SK-N-SH (cell line): ENCODE measurements around the gene DBP. TPM values are rescaled to one million over a fixed set of nuclear protein-coding genes. Genes with fewer than 3 reads are reported as not detected.

Experiments
- CTCF ChIA-PET: fragments of 300-600, 350-600 bp; formaldehyde crosslinking; extraction: SDS; loops from one replicate; lab custom pipeline; 2021; lab: Yijun Ruan, JAX
- POLR2A ChIA-PET: fragments of 350-600 bp; sonication (Branson Sonifier 250); formaldehyde crosslinking; extraction: SDS; loops from one replicate; lab custom pipeline; 2020; ENCODE audit warnings: antibody characterized with exemption, inconsistent platforms; lab: Yijun Ruan, JAX
- DNase-seq: peaks from one replicate; pipeline ENCODE4 v3.0.0; 2012
- H2AFZ ChIP-seq: fragments of 200-600 bp; sonication (generic); 2 replicates; pipeline ENCODE4 v1.8.1; 2016; ENCODE audit warnings: antibody characterized with exemption, mild to moderate bottlenecking, low read depth
- H3F3A ChIP-seq: fragments of 200-600 bp; sonication (generic); replicated peaks from 2 replicates; pipeline ENCODE3; 2016; ENCODE audit warnings: antibody characterized with exemption, mild to moderate bottlenecking; ENCODE audit not compliant: insufficient read depth
- H3K27ac ChIP-seq, 2 experiments: fragments of 200-500 bp in 1 of 2; fragments of 200-600 bp in 1 of 2; sonication (Bioruptor generic) in 1 of 2; sonication (generic), shearing (Covaris generic) in 1 of 2; 2 replicates each; pipeline versions ENCODE4 v1.5.1 to v1.6.1; 2014 to 2016; ENCODE audit warnings: low read depth in 2 of 2, inconsistent platforms in 1 of 2, low read length in 1 of 2, mild to moderate bottlenecking in 1 of 2, mixed read lengths in 1 of 2
- H3K27me3 ChIP-seq: fragments of 200-600 bp; sonication (generic), shearing (Covaris generic); 2 replicates; pipeline ENCODE4 v1.6.1; 2016; ENCODE audit warnings: mixed run types; ENCODE audit not compliant: insufficient read depth
- H3K36me3 ChIP-seq, 2 experiments: fragments of 200-500 bp in 1 of 2; fragments of 200-600 bp in 1 of 2; sonication (Bioruptor generic) in 1 of 2; sonication (generic) in 1 of 2; replicated peaks in 1 of 2; 2 replicates each; pipeline versions ENCODE3 to v1.5.1; 2014 to 2016; ENCODE audit warnings: low read length in 1 of 2, mild to moderate bottlenecking in 1 of 2; ENCODE audit not compliant: insufficient read depth in 2 of 2, control insufficient read depth in 1 of 2
- H3K4me1 ChIP-seq, 2 experiments: fragments of 200-500 bp in 1 of 2; fragments of 200-600 bp in 1 of 2; sonication (Bioruptor generic) in 1 of 2; sonication (generic), shearing (Covaris generic) in 1 of 2; 2 replicates each; pipeline versions ENCODE4 v1.5.1 to v1.6.1; 2014 to 2016; ENCODE audit warnings: low read depth in 1 of 2, low read length in 1 of 2, mixed run types in 1 of 2; ENCODE audit not compliant: insufficient read depth in 2 of 2, control insufficient read depth in 1 of 2
- H3K4me2 ChIP-seq: fragments of 200-600 bp; sonication (generic), shearing (Covaris generic); 2 replicates; pipeline ENCODE4 v1.6.1; 2017; ENCODE audit warnings: mixed run types
- H3K4me3 ChIP-seq, 2 experiments: fragments of 200-500 bp in 1 of 2; fragments of 200-600 bp in 1 of 2; sonication (Bioruptor generic) in 1 of 2; sonication (generic), shearing (Covaris generic) in 1 of 2; 2 replicates each; pipeline versions ENCODE4 v1.5.1 to v1.8.1; 2014 to 2016; ENCODE audit warnings: low read depth in 2 of 2, inconsistent platforms in 1 of 2, low read length in 1 of 2, mild to moderate bottlenecking in 1 of 2, mixed read lengths in 1 of 2, moderate library complexity in 1 of 2
- H3K79me2 ChIP-seq: fragments of 200-600 bp; sonication (generic); 2 replicates; pipeline ENCODE4 v1.8.1; 2017; ENCODE audit warnings: mild to moderate bottlenecking; ENCODE audit not compliant: insufficient read depth
- H3K9ac ChIP-seq: fragments of 200-600 bp; sonication (generic); 2 replicates; pipeline ENCODE4 v1.6.1; 2017; ENCODE audit warnings: mixed run types
- H3K9me2 ChIP-seq: fragments of 200-600 bp; sonication (generic); 2 replicates; pipeline ENCODE4 v1.6.1; 2017; ENCODE audit warnings: mixed run types
- H3K9me3 ChIP-seq: fragments of 200-600 bp; sonication (generic); 2 replicates; pipeline ENCODE4 v1.6.1; 2017; ENCODE audit warnings: mixed run types, mild to moderate bottlenecking, moderate library complexity
- H4K20me1 ChIP-seq: fragments of 200-600 bp; sonication (generic); 2 replicates; pipeline ENCODE4 v1.6.1; 2017; ENCODE audit warnings: mild to moderate bottlenecking, mixed run types; ENCODE audit not compliant: insufficient read depth
- EP300 ChIP-seq, 2 experiments: IDR thresholded peaks; 2 replicates each; pipeline versions ENCODE4 v1.4.0 to v1.6.1; 2012; ENCODE audit warnings: borderline replicate concordance in 1 of 2, low read depth in 1 of 2, low read length in 1 of 2
- GABPA ChIP-seq: IDR thresholded peaks from 2 replicates; pipeline ENCODE4 v1.4.0; 2012; ENCODE audit warnings: low read depth, mild to moderate bottlenecking
- JUND ChIP-seq: IDR thresholded peaks from 2 replicates; pipeline ENCODE4 v1.4.0; 2012
- NRF1 ChIP-seq: IDR thresholded peaks from 2 replicates; pipeline ENCODE4 v1.6.1; 2012; ENCODE audit warnings: low read depth, mild to moderate bottlenecking, low read length
- RCOR1 ChIP-seq: fragments of 150-350 bp; IDR thresholded peaks from 2 replicates; pipeline ENCODE4 v1.6.1; 2017; ENCODE audit warnings: antibody characterized with exemption, low read length
- RXRA ChIP-seq: IDR thresholded peaks from 2 replicates; pipeline ENCODE4 v1.4.0; 2012; ENCODE audit warnings: low read depth, mild to moderate bottlenecking, borderline replicate concordance
- SMC3 ChIP-seq: IDR thresholded peaks from 2 replicates; pipeline ENCODE4 v1.6.1; 2012; ENCODE audit warnings: low read depth, low read length, improper control_type of control experiment
- TAF1 ChIP-seq: IDR thresholded peaks from 2 replicates; pipeline ENCODE4 v1.6.1; 2012; ENCODE audit warnings: low read depth, mild to moderate bottlenecking, low read length, moderate library complexity, borderline replicate concordance
- TEAD4 ChIP-seq: IDR thresholded peaks from 2 replicates; pipeline ENCODE4 v1.4.0; 2012; ENCODE audit warnings: mild to moderate bottlenecking, borderline replicate concordance; ENCODE audit not compliant: insufficient read depth
- YY1 ChIP-seq: IDR thresholded peaks from 2 replicates; pipeline ENCODE4 v1.4.0; 2012; ENCODE audit warnings: low read depth, mild to moderate bottlenecking
- WGBS: methylation state at CpG from one replicate; pipeline ENCODE4 v1.1.6; 2017; ENCODE audit warnings: low lambda C conversion rate; 5-methylcytosine and 5-hydroxymethylcytosine counted together
- polyA plus RNA-seq, 3 experiments: library from polyadenylated mRNA; depleted of rRNA; stranded (reverse); fragments of >200 nt; gene quantifications; 2 replicates each; pipeline ENCODE4 v1.2.3, GENCODE V29; 2012
- TF ChIP-seq, protein P1 (sequence below): IDR thresholded peaks from 2 replicates; pipeline ENCODE4 v1.4.0; 2012; ENCODE audit warnings: low read depth, borderline replicate concordance
- TF ChIP-seq, protein P2 (sequence below): IDR thresholded peaks from 2 replicates; pipeline ENCODE4 v1.4.0; 2012; ENCODE audit warnings: low read depth
- TF ChIP-seq, protein P3 (sequence below): IDR thresholded peaks from 2 replicates; pipeline ENCODE4; 2012
- TF ChIP-seq, protein P4 (sequence below): IDR thresholded peaks from 2 replicates; pipeline ENCODE4 v1.6.1; 2012; ENCODE audit warnings: mild to moderate bottlenecking, low read depth, low read length, moderate library complexity

DBP gene
- polyA plus RNA-seq, 1 of the 3 experiments (the other 2 are of a cell fraction): 12.6 TPM

DNA sequence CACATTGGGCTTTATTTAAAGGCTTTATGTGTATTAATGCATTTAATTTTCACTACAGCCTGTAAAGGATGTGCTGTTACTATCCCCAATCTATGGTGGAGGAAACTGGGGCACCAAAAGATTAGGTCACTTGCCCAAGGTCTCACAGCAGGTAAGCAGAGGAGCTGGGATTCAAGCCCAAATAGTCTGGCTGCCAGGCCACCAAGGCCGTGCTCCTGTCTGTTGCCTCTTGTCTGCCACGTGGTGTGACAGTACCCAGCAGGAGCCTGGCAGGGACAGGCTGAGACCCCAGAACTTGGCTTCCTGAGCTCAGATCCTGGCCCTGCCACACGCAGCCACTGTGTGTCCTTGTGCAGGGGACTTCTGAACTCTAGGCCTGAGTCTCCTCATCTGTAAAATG lies 31.2 kb upstream of the DBP start:
- Histone ChIP-seq H3K9me2 (no peaks in the 10 kb centered on the region), H3K9ac (no peak overlapping the region), H3K4me3 (no peak overlapping the region), H4K20me1 (no peaks in the 10 kb centered on the region), H3K27me3 (no peaks in the 10 kb centered on the region), H2AFZ (no peak overlapping the region), H3K36me3 (no peaks in the 10 kb centered on the region), H3K4me2 (no peak overlapping the region), H3K27ac (no peak overlapping the region), H3K79me2 (no peaks in the 10 kb centered on the region), H3K4me1 (no peaks in the 10 kb centered on the region), H3K9me3 (no peaks in the 10 kb centered on the region), H3F3A (no peaks in the 10 kb centered on the region)
- ChIA-PET CTCF (interaction anchor here (1.1 kb wide), 1 partner anchor 22 kb away, joined by 3 read pairs; no protein-coding TSS in a partner anchor), POLR2A (interaction anchor here (0.9 kb wide), 1 partner anchor 14 kb away, joined by 3 read pairs; no protein-coding TSS in a partner anchor)
- WGBS: 29% methylated on average over 1 of the region's 3 CpGs
- TF ChIP-seq RXRA (no peak), TAF1 (no peak), NRF1 (no peak), SMC3 (no peak)
- TF ChIP-seq, protein P1, sequence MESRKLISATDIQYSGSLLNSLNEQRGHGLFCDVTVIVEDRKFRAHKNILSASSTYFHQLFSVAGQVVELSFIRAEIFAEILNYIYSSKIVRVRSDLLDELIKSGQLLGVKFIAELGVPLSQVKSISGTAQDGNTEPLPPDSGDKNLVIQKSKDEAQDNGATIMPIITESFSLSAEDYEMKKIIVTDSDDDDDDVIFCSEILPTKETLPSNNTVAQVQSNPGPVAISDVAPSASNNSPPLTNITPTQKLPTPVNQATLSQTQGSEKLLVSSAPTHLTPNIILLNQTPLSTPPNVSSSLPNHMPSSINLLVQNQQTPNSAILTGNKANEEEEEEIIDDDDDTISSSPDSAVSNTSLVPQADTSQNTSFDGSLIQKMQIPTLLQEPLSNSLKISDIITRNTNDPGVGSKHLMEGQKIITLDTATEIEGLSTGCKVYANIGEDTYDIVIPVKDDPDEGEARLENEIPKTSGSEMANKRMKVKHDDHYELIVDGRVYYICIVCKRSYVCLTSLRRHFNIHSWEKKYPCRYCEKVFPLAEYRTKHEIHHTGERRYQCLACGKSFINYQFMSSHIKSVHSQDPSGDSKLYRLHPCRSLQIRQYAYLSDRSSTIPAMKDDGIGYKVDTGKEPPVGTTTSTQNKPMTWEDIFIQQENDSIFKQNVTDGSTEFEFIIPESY: no peak
- no peak for DNase-seq

DNA sequence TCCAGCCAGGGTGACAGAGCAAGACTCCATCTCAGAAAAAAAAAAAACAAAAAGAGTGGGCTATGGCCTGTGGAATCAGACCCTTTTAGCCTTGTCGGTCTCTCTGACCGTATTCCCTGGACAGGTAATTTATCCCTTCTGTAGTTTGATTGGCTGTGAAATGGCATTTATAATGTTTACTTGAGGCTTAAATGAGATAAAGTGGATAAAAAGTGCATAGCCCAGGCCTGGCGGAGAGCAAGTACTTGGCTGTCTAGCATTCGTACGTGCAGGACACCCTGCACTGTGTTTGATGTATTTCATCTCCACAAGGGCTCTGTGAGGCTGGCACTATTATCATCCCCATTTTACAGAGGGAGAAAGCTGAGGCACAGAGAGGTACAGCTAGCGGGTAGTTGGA lies 28.6 kb upstream of the DBP start:
- CTCF ChIA-PET: interaction anchor here (1.1 to 1.5 kb wide), 3 partner anchors 9 to 123 kb away, joined by 3 to 4 read pairs (median 4); partner anchors contain the start of gene CA11
- WGBS: 92% methylated on average over 6 of the region's 6 CpGs

DNA sequence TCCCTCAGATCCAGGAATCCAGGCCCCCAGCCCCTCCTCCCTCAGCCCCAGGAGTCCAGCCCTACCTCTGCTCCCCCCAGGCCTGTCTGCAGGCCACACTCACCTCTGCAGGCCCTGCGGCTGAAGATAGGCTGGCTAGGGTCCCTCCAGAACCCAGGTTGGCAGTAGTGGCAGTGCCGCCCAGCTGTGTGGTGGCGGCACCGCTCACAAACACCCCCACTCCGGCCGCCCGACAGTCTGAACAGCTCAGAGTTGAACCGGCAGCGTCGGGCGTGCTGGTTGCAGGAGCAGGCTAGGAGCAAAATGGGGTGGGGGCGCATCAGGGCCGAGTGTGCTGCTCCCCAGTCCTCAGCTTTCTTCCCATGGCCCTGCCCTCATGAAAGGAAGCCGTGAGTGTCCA lies 27.3 kb upstream of the DBP start:
- H3K4me3 ChIP-seq: no peak overlapping the region
- no peaks in the 10 kb centered on the region for H3K27me3 ChIP-seq
- peaks cover 0 to 2% of the 10 kb centered on the region in 2 experiments; a peak in 1 of 4 replicates for H3K4me1 ChIP-seq
- ChIA-PET POLR2A (no interaction called here), CTCF (interaction anchor here (0.6 to 1.1 kb wide), 4 partner anchors 10 to 555 kb away, joined by 3 to 4 read pairs (median 4); no protein-coding TSS in a partner anchor)
- WGBS: 86% methylated on average over 14 of the region's 14 CpGs
- no peaks in the 10 kb centered on the region for H3K9me3 ChIP-seq
- no peak overlapping the region for H3K9ac ChIP-seq
- no peaks in the 10 kb centered on the region for H3K79me2 ChIP-seq
- no peak overlapping the region for H2AFZ ChIP-seq
- no peak for DNase-seq
- H3K27ac ChIP-seq: no peak overlapping the region
- no peaks in the 10 kb centered on the region for H4K20me1 ChIP-seq
- no peak overlapping the region for H3K4me2 ChIP-seq
- no peaks in the 10 kb centered on the region for H3K36me3 ChIP-seq
- no peaks in the 10 kb centered on the region for H3K9me2 ChIP-seq
- no peaks in the 10 kb centered on the region for H3F3A ChIP-seq
- no peak for TF ChIP-seq RCOR1
- TF ChIP-seq, protein P2, sequence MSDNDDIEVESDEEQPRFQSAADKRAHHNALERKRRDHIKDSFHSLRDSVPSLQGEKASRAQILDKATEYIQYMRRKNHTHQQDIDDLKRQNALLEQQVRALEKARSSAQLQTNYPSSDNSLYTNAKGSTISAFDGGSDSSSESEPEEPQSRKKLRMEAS: no peak
- no peak for TF ChIP-seq YY1
- TF ChIP-seq SMC3: no peak
- TF ChIP-seq, protein P3, sequence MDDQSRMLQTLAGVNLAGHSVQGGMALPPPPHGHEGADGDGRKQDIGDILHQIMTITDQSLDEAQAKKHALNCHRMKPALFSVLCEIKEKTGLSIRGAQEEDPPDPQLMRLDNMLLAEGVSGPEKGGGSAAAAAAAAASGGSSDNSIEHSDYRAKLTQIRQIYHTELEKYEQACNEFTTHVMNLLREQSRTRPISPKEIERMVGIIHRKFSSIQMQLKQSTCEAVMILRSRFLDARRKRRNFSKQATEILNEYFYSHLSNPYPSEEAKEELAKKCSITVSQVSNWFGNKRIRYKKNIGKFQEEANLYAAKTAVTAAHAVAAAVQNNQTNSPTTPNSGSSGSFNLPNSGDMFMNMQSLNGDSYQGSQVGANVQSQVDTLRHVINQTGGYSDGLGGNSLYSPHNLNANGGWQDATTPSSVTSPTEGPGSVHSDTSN: no peak
- no peak for TF ChIP-seq JUND
- TF ChIP-seq, protein P4, sequence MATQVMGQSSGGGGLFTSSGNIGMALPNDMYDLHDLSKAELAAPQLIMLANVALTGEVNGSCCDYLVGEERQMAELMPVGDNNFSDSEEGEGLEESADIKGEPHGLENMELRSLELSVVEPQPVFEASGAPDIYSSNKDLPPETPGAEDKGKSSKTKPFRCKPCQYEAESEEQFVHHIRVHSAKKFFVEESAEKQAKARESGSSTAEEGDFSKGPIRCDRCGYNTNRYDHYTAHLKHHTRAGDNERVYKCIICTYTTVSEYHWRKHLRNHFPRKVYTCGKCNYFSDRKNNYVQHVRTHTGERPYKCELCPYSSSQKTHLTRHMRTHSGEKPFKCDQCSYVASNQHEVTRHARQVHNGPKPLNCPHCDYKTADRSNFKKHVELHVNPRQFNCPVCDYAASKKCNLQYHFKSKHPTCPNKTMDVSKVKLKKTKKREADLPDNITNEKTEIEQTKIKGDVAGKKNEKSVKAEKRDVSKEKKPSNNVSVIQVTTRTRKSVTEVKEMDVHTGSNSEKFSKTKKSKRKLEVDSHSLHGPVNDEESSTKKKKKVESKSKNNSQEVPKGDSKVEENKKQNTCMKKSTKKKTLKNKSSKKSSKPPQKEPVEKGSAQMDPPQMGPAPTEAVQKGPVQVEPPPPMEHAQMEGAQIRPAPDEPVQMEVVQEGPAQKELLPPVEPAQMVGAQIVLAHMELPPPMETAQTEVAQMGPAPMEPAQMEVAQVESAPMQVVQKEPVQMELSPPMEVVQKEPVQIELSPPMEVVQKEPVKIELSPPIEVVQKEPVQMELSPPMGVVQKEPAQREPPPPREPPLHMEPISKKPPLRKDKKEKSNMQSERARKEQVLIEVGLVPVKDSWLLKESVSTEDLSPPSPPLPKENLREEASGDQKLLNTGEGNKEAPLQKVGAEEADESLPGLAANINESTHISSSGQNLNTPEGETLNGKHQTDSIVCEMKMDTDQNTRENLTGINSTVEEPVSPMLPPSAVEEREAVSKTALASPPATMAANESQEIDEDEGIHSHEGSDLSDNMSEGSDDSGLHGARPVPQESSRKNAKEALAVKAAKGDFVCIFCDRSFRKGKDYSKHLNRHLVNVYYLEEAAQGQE: no peak
- no peak for TF ChIP-seq GABPA

More for the DNA sequence above, 28.6 kb upstream of the DBP start:
- no peaks in the 10 kb centered on the region for H3K36me3 ChIP-seq
- no peak for TF ChIP-seq TEAD4
- no peak for TF ChIP-seq TAF1
- TF ChIP-seq EP300 (IDR thresholded peaks at IDR 0.05; ENCODE audit: borderline replicate concordance in 1 of 2, low read depth in 1 of 2, low read length in 1 of 2): no peak
- H3F3A ChIP-seq: no peaks in the 10 kb centered on the region
- POLR2A ChIA-PET: no interaction called here
- no peaks in the 10 kb centered on the region for H3K27me3 ChIP-seq
- H3K4me3 ChIP-seq: no peak overlapping the region
- no peak for DNase-seq
- H3K9me3 ChIP-seq: no peaks in the 10 kb centered on the region
- H4K20me1 ChIP-seq: no peaks in the 10 kb centered on the region
- no peak overlapping the region for H2AFZ ChIP-seq
- H3K9me2 ChIP-seq: no peaks in the 10 kb centered on the region
- no peak overlapping the region for H3K27ac ChIP-seq
- H3K79me2 ChIP-seq: no peaks in the 10 kb centered on the region
- no peak overlapping the region for H3K4me2 ChIP-seq
- H3K4me1 ChIP-seq: no peaks in the 10 kb centered on the region; a peak in 1 of 4 replicates
- no peak overlapping the region for H3K9ac ChIP-seq
